GM21529 (cell line): ENCODE data around the gene NLGN2.

ENCODE experiments used
- ATAC-seq: cut with Tn5 transposase; IDR thresholded peaks from one replicate; pipeline ENCODE4 v1.9.1; 2021; ENCODE audit not compliant: unreplicated experiment

The NLGN2 gene

GRCh38 chr17:7462474-7463371 is 55.1 kb downstream of the NLGN2 start:
- no peak for ATAC-seq

DNA sequence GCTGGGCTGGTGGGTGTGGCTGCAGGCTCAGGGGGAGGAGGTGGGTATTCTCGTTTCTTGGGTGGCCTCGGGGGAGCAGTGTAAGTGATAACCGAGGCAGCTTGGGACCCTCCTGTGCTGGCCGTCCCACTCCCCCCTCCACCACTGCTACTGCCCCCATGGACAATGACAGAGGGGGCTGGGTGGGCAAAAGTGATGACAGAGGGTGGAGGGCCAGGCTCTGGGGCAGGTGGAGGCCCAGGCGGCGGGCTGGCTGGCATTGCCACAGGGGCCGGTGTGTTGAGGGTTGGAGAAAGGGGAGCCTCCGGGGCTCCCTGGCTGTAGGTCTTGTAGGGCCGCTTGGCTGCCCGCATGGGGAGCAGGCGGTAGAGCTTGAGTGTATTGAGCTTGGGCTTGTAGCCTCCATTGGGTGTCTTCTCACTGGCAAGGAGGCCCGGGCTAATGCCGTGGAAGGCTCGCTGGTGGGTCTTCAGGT is 55.8 kb downstream of the NLGN2 start:
- ATAC-seq: no peak

GRCh38 chr17:7464081-7464480 is 56.4 kb downstream of the NLGN2 start:
- ATAC-seq: no peak

DNA sequence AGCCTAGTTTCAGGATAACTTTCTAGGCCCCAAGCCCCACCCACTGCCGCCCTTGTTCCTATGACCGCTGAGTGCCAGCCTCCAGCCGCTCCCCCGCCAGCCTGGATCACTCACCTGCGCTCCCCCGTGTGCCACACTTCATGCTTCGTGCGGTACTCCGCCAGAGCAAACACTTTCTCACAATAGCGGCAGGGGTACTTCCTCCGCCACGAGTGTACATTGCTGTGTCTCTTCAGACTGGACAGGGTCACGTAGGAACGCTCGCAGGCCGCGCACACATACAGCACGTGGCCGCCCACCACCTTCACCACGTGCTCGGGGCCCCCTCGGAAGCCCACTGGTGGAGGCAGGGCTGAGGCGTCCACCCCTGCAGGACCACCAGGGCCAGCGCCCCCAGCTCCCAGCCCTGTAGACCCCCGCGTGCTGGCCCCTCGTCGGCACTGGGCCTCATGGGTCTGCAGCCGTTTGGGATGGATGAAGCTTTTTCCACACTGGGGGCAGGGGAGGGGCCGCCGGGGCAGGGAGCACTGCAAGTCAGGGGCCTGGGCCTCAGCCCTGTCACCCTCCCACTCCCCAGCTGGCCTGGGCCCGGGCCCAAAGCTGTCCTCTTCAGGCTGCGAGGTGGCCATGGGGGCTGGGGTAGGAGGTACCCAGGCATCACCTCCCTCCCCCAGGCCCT is 58.1 kb downstream of the NLGN2 start:
- no peak for ATAC-seq

- no peak for ATAC-seq
Measured at GRCh38 chr17:7466318-7466638, 58.6 kb downstream of the NLGN2 start.

GRCh38 chr17:7466639-7467341 is 59.1 kb downstream of the NLGN2 start:
- no peak for ATAC-seq

- no peak for ATAC-seq
Measured at GRCh38 chr17:7467498-7467897, 59.9 kb downstream of the NLGN2 start.

DNA sequence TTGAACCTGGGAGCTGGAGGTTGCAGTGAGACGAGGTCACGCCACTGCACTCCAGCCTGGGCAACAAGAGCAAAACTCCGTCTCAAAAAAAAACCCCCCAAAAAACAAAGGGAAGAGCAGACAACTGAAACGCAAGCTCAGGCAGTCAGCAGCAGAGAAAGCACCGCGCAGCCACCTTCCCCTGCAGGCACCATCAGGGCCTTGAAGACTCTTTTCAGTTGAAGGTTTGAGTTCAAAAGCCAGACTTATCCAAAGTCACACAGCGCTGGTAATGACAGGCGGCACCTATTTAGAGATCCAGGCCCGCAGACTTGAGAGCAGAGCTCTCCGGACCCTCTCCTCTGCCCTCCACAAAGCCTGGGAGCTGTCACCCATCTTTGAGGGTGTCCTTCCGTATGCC is 60.6 kb downstream of the NLGN2 start:
- no peak for ATAC-seq

DNA sequence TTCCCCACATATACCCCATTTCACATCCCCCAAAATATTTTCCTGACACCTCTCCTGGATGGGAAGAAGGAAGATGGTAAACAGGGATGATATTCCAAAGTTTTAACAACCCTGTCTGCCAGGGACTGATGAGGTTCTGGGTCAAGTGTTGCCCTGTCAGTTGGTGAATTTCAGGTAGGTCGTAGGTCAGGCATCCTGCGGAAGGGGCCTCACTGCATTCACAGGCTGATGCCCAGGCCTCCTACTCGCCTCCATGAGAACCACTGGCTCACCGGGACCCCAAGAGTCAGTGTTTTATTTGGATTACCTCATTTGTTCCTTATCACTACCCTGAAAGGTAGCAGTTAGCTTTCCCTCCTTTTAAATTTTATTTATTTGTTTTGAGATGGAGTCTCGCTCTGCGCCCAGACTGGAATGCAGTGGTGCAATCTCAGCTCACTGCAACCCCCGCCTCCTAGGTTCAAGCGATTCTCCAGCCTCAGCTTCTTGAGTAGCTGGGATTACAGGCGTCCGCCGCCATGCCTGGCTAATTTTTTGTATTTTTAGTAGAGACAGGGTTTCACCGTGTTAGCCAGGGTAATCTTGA is 61.3 kb downstream of the NLGN2 start:
- ATAC-seq: no peak
